H54 (cell line): ENCODE data around the gene NIPAL3.
"Not testable (repeated sequence)": the region's sequence is repeated elsewhere in the genome, so short reads cannot be mapped to it uniquely, and the experiment has no call there.

Experiments
- DNase-seq: peaks from one replicate; pipeline ENCODE4 v3.0.0; 2011; ENCODE audit warnings: low spot score, mixed read lengths; ENCODE audit not compliant: insufficient read length
- FAIRE-seq: peaks from 3 replicates; lab custom pipeline; 2011; peaks lifted over from hg19 to GRCh38; lab: Jason Lieb, UNC
- POLR2A ChIP-seq: IDR thresholded peaks from 2 replicates; pipeline ENCODE4 v1.6.1; 2011; ENCODE audit warnings: low read depth, mild to moderate bottlenecking, low read length

Gene NIPAL3

DNA sequence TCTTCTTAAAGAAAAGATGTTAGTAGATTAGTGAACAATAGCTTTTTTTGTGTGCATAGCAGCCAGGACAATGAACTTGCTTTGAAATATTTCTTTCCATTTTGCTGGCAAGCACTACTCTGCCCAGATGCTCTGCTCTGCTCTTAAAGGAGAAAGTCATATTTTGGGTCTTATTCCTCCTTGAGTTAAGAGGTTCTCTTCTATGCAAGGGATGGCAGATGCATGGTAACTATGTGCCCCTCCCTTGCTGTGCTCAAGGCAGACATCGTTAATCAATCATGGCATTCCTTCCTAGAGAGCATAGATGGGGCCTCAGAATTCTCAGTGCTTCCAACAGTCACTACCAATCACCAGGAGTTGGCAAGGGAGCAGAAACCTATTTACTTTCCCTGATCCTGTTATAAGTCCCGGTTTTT, 27.6 kb downstream of the NIPAL3 start:
- no peak for TF ChIP-seq POLR2A
- DNase-seq (no peak), FAIRE-seq (no peak)

DNA sequence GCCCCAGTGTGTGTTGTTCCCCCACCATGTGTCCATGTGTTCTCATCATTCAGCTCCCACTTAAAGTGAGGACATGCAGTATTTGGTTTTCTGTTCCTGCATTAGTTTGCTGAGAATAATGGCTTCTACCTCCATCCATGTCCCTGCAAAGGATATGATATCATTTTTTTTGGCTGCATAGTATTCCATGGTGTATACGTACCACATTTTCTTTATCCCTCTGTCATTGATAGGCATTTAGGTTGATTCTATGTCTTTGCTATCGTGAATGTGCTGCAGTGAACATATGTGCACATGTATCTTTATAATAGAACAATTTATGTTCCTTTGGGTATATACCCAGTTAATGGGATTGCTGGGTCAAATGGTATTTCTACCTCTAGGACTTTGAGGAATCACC, 30.8 kb downstream of the NIPAL3 start:
- FAIRE-seq: not testable (repeated sequence)

DNA sequence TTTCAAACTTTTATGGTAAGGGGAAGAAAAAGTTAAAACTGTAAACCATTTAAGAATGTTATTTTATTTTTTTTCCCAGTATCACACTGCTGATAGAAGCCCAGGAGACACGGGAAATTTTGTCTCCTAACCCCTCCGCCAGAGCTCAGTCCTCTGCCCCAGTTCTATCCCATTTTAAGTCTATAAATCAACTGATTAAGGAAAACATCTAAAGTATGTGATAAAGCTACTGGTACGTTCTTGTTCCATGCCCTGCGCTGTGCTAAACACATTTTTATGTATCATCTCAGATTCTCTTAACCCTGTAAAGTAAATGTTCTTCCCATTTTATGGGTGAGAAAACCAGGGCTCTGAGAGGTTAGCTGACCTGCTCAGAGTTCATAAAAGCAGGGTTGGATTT, 34.7 kb downstream of the NIPAL3 start:
- FAIRE-seq (no peak), DNase-seq (no peak)
- TF ChIP-seq POLR2A: no peak

More for the DNA sequence above, 30.8 kb downstream of the NIPAL3 start:
- not testable (repeated sequence) for DNase-seq

DNA sequence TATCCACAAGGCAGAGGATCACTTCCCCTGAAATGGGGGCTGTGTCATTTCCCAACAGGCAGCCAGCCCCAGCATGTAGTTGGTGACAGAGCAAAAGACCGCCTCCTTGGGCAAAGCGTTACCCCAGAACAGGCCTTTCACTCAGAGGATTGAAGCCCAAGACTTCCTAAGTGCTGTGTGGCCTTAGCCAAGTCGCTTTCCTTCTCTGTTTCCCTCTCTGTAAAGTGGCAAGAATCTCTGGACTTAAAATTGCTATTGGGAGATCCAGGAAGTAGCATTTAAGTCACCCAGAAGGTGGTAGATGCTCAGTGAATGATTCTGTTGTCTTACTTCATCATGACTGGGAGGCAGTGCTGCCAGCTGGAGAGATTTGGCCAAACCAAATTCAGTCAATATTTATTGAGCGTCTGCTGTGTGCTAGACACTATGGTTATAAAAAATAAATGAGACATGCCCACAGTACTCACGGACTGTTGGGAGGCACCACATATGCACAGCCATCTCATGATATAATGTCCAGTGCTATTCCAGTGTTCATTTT, 35.3 kb downstream of the NIPAL3 start:
- FAIRE-seq: no peak
- no peak for TF ChIP-seq POLR2A

DNA sequence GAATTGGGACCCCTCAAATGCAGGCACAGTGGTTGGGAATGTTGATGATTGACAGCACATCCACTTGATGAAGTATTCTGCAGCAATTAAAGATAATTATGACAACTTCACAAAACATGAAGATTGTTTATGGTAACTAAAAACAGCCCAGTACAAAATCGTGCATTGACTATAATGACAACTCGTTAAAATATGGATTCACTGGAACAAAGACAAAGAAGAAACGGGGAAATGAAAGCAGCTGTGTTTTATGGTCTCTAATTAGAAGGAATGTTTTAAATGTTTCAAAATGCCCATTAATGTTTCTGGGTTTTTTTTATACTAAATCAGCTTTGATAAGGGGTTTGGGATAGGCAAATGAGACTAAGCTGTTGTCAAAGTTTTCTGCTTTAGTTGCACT, 36.1 kb downstream of the NIPAL3 start:
- DNase-seq (no peak), FAIRE-seq (no peak)
- TF ChIP-seq POLR2A: no peak

More for the DNA sequence above, 35.3 kb downstream of the NIPAL3 start:
- DNase-seq: no peak

DNA sequence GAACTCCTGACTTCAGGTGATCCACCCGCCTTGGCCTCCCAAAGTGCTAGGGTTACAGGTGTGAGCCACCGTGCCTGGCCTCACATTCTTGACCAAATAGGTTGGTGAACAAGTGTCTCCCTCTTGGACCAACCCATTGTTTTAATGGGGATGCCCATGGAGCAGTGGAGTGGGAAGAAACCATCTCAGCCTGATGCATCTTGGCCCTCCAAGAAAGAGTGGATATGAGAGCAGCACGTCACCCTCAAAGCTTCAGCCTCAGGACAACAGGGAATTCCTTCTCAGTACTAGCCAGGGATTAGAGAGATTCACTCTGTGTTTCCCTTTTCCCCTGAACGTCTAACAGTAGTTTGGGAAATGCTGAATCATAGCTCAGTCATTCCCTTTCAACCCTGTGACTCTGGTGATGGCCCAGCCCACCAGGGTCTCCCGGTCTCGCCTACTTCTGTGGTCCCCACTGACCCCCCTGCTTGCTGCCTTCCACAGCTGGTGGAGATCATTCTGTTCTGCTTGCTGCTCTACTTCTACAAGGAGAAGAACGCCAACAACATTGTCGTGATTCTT, 37.4 kb downstream of the NIPAL3 start:
- DNase-seq (no peak), FAIRE-seq (no peak)
- TF ChIP-seq POLR2A: no peak

DNA sequence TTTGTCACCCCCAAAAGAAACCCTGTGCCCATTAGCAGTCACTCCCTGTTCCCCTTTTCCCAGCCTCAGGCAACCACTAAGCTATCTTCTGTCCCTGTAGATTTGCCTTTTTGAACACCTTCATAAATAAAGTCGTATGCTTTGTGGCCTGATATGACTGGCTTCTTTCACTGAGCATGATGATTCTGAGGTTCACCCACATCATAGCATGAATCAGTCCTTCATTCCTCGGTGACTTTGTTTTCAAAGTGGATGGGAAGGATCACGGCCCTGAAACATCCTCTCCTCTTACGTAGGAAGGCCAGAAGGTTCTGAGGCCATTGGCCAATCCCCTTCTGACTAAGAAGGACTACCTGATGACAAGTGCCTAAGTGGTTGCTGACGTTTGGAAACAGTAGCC, 39.1 kb downstream of the NIPAL3 start:
- FAIRE-seq (no peak), DNase-seq (no peak)
- TF ChIP-seq POLR2A: no peak

DNA sequence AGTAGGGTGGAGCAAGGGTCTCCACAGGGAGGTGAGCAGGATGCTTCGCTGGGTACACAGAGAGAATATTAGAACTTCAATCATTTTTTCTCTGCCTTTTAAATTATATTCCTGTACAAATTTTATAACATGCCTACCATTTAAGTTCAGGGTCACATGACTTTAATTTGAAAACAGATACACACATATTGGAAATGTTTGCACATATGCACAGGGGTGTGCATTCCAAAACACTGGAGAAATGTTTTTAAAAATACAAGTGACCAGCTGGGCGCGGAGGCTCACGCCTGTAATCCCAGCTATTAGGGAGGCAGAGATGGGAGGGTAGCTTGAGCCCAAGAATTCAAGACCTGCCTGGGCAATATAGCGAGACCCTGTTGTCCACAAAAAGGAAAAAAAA, 39.7 kb downstream of the NIPAL3 start:
- DNase-seq (no peak), FAIRE-seq (no peak)
- no peak for TF ChIP-seq POLR2A

DNA sequence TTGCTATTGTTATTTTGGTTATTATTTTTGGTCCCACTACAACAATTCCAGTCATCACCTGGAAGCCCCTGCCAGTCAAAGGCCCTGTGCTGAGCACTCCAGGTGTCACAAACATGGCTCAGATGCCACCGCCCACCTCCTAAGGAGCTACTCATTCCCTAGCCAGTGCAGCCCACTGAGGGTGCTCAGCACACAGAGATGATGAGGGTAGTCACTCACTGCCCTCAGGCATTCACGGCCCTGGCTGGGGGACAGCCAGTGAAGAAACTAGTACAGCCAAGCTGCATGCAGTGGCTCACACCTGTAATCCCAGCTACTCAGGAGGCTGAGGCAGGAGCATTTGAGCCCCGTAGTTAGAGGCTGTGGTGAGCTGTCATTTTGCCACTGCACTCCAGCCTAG, 42.3 kb downstream of the NIPAL3 start:
- FAIRE-seq (no peak), DNase-seq (no peak)
- no peak for TF ChIP-seq POLR2A

DNA sequence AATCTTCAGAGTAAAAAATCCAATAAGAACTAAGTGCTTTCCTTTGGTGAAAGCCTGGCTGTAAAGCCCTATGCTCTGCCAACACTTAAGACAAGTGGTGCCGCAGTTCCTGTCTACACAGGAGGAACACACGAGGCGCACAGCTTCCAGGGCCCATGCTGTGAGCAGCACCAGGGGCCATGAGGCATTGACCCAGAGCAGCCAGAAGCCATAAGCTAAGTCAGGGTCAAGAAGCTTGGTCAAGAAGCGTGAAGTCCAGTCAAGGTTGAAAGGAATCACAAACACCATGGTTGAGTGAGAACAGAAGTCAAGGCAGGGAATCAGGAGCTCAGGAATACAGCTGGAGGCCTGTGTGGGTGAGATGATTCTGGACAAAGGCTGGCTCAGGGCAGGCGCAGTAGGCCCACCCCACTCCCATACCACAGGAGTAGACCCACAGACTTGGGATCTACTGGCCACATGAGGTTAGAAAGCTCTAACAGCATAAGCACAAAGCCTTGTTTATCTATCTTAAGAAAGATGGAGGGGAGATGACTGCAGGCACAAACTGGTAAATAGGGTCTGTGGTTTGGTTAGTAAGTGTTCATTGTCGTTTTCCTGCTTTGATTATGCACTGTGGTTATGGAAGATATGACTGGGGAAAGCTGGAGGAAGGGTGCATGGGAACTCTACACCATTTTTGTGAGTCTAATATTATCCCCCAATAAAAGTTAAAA, 44.1 kb downstream of the NIPAL3 start:
- no peak for DNase-seq
- no peak for TF ChIP-seq POLR2A

DNA sequence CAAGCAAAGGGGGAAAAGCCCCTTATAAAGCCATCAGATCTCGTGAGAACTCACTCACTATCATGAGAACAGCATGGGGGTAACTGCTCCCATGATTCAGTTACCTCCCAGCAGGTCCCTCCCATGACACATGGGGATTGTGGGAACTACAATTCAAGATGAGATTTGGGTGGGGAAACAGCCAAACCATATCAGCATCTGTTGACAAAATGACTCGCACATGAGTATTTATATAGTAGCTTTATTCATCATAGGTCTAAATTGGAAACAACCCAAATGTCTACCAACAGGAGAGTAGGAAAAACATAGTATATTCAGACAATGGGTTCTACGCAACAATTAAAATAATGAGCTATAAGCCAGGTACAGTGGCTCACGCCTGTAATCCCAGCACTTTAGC, 46.5 kb downstream of the NIPAL3 start:
- FAIRE-seq: peak; percentile 78
- DNase-seq: not testable (repeated sequence)

More for the DNA sequence above, 44.1 kb downstream of the NIPAL3 start:
- FAIRE-seq: no peak

DNA sequence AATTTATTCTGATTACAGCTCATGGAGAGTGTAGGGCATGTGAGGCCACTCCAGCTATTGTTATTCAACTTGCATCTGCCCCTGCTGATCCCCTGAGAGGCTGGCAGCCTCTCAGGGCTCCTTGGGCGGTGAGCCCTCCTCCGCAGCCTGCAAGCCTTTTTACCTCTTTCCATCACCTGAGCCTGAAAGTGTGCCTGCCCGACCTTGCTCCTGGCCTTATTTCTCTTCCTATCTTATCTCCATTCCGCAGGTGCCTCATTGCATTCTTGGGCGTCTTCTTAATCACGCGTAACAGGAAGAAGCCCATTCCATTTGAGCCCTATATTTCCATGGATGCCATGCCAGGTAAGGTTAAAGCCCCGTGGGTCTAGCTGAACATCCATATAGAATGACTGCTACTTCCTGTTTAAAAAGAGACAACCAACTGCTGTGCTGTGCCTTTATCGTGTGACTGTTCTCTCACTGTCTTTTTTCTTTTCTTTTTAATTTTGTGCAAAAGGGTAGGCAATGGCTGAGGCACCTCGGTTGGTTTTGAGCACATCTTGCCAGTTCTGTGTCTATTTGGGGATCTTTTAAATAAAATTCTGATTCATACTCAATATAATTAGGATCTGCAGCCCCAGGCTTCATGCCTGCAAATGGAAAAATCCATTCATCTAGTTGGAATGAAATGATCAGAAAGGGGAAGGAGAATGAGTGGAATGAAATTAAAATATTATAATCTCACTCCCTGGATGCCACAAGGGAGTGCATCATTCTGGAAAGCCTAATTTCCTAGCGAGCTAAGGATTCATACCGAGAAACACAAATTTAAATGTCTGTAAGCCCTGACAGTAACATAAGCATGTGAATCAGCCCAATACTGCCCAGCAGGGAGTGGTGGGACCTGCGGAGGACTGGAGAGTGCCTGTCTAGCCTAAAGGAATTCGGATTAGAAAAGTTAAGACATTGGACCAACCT, 48.5 kb downstream of the NIPAL3 start:
- DNase-seq (peak; percentile 8), FAIRE-seq (no peak)
- TF ChIP-seq POLR2A: no peak

DNA sequence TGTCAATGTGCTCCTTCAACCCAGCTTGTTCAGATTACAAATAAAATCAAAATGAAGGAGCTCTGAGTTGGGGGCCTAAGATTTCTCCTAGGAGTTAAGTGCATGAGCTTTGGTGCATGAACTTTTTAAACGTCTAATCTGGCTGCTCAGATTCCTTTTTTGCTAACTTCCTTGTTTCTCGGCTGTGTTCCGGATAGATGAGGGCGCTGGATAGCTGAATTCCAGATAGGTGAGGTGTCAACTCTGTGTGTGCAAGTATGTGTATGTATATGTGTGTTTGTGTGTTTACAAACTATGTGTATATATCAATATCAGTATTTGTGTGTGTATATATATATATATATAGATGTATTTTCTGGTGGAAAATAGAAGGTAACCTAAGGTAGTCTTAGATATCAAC, 49.5 kb downstream of the NIPAL3 start:
- TF ChIP-seq POLR2A: no peak
- FAIRE-seq (no peak), DNase-seq (no peak)

DNA sequence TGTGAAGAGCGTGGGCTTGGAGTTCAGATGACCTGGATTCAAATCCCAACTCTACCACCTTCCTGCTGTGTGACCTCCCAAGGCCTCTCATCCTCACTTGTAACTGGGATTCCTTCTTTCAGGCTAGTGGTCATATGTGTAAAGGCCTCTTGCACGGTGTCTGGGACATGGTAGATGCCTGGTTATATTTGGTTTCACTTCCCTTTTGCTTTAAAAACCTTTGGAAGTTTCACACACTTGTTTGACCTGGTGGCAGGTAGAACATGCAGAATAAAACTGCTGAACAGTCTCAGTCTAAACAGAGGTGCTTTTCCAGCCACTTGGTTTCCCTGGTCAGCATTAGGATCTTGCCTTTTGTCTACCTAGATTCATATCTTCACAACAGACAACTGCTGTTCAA, 50.0 kb downstream of the NIPAL3 start:
- no peak for TF ChIP-seq POLR2A
- DNase-seq: no peak
- FAIRE-seq: no peak
